Endothelial cell of umbilical vein (primary cell): ENCODE results near the gene RMI2.

ENCODE experiments used
- CTCF ChIP-seq, 2 donors: IDR thresholded peaks; 1 replicate in 1 of 2; 2 replicates in 1 of 2; pipeline ENCODE4 v1.5.1; 2011; ENCODE audit warnings: low read length in 2 of 2, mild to moderate bottlenecking in 2 of 2, moderate library complexity in 2 of 2, control low read depth in 1 of 2, inconsistent platforms in 1 of 2, low read depth in 1 of 2; ENCODE audit not compliant: insufficient read depth in 1 of 2; ENCODE audit errors: extremely low read depth in 1 of 2
- EZH2 ChIP-seq: IDR thresholded peaks from 2 replicates; pipeline ENCODE4 v1.6.1; 2012; ENCODE audit warnings: borderline replicate concordance, low read depth, mild to moderate bottlenecking, moderate library complexity, low read length, inconsistent platforms; ENCODE audit not compliant: severe bottlenecking
- GATA2 ChIP-seq: IDR thresholded peaks from 2 replicates; pipeline ENCODE4 v1.7.0; 2011; ENCODE audit warnings: low read depth, mild to moderate bottlenecking, moderate library complexity, mixed read lengths, low read length; ENCODE audit not compliant: insufficient read length, insufficient read depth
- MAX ChIP-seq: IDR thresholded peaks from 2 replicates; pipeline ENCODE4 v1.6.1; 2011; ENCODE audit not compliant: insufficient read depth, insufficient read length
- POLR2A ChIP-seq: IDR thresholded peaks from 2 replicates; pipeline ENCODE4 v1.6.1; 2012; ENCODE audit warnings: low read depth, mild to moderate bottlenecking, control low read depth, low read length
- POLR2AphosphoS5 ChIP-seq: IDR thresholded peaks from 2 replicates; pipeline ENCODE4 v1.6.1; 2012; ENCODE audit warnings: low read depth, mild to moderate bottlenecking, control low read depth, low read length, moderate library complexity; ENCODE audit not compliant: insufficient read depth

GRCh38 chr16:11334831-11335404 lies 10.3 kb upstream of the RMI2 start:
- TF ChIP-seq EZH2 (no peak), POLR2AphosphoS5 (no peak), POLR2A (no peak), GATA2 (no peak), MAX (no peak), CTCF (IDR thresholded peaks at IDR 0.05; ENCODE audit: extremely low read depth in 1 of 2, insufficient read depth in 1 of 2, low read depth in 1 of 2, low read length in 2 of 2) (no peak)
